ENCODE measurements around the gene HABP2.

DNA sequence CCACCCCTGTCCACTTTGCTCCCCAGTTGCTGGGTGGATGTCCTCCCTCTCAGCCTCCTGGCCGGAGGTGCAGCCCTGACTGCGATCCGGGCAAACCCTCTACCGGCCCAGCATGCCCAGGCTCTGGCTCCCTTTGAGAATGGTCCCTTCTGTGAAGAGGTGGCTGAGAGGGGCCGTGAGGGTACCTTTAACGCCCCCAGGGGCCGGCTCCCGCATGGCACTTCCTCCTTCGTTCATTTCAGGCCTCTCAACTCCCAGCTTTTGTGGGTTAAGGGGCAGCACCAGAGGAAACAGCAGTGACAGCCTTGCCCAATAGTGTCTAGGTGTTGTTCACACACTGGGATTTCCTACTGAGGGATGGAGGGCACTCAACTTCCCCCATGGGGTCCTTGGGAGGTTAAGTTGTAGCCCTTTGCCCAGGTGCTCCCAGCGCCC, 33.2 kb upstream of the HABP2 start:
- TF ChIP-seq CTCF (conservative IDR thresholded peaks at IDR 0.05 in 1 of 2, IDR thresholded peaks at IDR 0.05 in 1 of 2; ENCODE audit: extremely low read depth in 1 of 2, insufficient read depth in 1 of 2, low read depth in 1 of 2, low read length in 2 of 2) (no peak), EZH2 (IDR thresholded peaks at IDR 0.05; ENCODE audit: borderline replicate concordance, low read length) (no peak)
